GM13977 (cell line): ENCODE measurements around the gene SERPIND1.

Experiments used
- DNase-seq: peaks from one replicate; pipeline ENCODE4 v3.0.0; 2012; ENCODE audit warnings: low spot score
- in situ Hi-C: fragments of 300-500 bp; cut with MboI; formaldehyde crosslinking; loops from one replicate; pipeline ENCODE4 v1.12.0; 2022; ENCODE audit warnings: low sequenced_read_pairs, low pct_unique_long_range_greater_than_20kb, mixed read lengths, inconsistent platforms; ENCODE audit not compliant: unreplicated experiment
- TF ChIP-seq, protein P1 (sequence below): IDR thresholded peaks from 2 replicates; pipeline ENCODE4 v1.5.1; 2012; ENCODE audit warnings: mild to moderate bottlenecking, control low read depth; ENCODE audit not compliant: insufficient read depth; ENCODE audit errors: extremely low read depth, missing control alignments

SERPIND1 gene

DNA sequence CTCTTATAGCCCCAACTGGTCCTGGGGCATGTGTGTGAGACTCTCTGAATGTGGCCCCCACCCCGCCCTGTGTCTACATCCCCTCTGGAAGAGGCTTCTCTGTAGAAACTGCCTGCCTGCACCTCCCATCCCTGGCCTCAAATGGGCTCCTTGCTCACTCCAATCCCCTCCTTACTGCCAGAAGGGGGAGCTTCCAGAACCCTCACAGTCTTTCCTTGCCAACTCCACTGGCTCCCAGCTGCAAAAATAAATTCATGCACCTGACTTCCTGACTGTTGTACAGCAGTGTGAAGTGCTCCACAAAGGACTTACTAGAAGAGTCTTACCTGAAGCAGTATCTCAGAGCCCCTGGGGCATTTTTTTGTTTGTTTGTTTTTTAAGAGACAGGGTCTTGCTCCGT lies 15.2 kb upstream of the SERPIND1 start:
- in situ Hi-C loops, result no loop called here
- TF ChIP-seq, protein P1, sequence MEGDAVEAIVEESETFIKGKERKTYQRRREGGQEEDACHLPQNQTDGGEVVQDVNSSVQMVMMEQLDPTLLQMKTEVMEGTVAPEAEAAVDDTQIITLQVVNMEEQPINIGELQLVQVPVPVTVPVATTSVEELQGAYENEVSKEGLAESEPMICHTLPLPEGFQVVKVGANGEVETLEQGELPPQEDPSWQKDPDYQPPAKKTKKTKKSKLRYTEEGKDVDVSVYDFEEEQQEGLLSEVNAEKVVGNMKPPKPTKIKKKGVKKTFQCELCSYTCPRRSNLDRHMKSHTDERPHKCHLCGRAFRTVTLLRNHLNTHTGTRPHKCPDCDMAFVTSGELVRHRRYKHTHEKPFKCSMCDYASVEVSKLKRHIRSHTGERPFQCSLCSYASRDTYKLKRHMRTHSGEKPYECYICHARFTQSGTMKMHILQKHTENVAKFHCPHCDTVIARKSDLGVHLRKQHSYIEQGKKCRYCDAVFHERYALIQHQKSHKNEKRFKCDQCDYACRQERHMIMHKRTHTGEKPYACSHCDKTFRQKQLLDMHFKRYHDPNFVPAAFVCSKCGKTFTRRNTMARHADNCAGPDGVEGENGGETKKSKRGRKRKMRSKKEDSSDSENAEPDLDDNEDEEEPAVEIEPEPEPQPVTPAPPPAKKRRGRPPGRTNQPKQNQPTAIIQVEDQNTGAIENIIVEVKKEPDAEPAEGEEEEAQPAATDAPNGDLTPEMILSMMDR, result no peak
- DNase-seq, result no peak

DNA sequence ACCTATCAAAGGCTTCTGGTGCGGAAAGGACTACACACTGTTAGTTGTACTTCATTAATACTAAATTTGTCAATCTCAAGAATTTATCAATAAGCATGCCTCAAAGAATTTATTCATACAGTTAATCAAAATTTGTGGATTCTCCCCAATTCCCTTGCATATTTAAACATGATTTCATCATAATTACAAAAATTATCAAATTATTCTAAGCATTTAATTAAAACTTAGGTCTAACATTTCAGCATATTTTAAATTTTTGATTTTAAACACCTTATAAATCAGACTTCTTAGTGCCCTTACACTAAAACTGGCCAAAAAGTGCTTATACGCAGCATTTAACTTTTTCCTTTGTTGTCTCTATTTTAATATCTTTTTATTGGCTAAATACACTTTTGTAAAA lies 13.8 kb upstream of the SERPIND1 start:
- in situ Hi-C loops, result no loop called here
- no peak for DNase-seq
- TF ChIP-seq, protein P1, result no peak

DNA sequence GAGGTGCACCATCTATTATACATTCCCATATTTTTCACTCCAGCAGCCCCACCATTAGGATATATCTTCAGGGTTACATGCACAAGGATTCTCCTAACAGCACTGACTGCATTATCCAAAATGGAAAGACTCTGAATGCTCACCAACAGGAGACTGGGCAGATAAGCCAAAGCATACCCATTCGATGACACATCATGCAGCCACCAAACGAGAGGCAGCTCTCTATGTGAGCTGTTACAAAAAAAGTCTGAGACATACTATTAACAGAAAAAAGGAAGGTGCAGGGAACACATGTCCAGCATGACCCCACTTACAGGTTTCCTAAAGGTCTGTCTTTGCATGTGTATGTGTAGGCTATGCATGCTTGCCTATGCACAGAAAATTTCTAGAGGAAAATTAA lies 12.4 kb upstream of the SERPIND1 start:
- no peak for DNase-seq
- in situ Hi-C loops, result no loop called here
- TF ChIP-seq, protein P1, result no peak

DNA sequence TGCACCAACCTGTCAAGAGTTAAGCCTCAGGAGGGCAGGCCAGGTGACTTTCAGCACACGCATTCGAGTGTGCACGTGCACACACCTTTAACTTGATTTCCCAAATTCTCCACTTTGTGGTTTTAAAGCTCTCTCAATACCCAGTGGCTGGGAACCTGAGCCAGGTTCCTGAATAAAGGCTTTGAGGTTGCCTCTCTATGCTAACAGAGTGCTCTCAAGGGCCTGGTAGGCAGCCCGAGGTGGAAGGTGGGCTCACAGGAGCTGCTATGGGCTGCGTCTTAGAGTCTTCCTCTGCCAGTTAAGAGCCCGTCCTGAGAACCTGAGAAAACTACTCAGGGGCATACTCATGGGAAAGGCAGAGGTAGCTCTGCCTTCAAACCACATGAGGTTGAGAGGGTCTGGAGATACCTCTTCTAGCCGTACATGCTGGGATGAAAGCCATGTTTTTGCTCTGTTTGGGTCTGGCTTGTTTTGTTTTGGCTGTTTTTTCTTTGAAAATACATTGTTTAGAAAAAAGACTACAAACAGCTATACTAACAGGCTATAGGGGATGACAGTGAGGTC lies 11.6 kb upstream of the SERPIND1 start:
- in situ Hi-C loops, result no loop called here
- DNase-seq, result no peak
- TF ChIP-seq, protein P1, result no peak

DNA sequence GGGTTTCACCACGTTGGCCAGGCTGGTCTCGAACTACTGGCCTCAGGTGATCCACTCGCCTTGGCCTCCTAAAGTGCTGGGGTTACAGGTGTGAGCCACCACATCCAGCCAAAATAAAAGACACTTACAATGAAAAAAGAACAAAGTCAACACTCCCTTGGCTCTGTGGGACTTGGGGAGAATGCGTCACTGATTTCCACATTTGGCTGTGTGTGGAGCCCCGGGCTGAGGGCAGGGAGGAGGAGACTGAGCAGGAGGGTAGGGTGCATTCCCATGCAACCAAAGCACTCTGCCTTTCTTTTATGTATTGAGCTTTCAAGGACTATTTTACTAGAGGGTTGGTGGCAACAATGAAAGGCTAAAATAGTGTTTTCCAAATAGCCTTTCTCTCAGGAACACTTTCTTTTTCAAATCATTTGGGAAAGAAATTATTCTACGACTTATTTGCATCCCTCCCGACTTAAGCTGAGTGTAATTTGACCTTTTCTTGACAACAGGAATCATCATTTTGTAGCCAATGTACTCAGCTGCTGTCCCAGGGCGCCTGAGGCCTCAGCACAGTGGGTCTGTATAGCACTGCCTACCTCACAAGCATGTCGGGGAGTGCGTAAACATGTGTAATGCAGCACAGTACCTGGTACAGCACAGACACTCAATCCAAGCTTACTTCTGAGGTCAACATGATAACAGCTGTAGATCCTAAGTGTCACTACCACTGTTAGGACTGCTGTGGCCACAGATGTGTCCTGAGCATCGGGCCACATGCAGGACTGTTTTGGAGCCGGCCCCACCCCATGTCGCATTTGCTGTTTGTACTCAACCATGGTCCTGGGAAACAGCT lies 10.1 kb upstream of the SERPIND1 start:
- TF ChIP-seq, protein P1, result no peak
- in situ Hi-C loops, result no loop called here
- DNase-seq, result no peak

DNA sequence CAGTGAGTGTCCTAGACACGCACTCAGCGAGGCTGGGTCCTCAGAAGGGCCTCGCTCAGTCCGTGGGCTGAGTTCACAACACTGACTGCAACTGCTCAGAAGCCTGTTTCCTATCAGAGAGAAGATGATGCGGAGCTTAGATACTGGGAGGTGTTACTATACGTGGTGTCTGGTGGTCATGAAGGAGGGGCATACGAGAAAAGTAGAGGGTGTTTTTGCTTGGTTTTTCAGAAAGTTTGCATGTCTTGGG lies 9.5 kb upstream of the SERPIND1 start:
- DNase-seq, result no peak
- in situ Hi-C loops, result no loop called here

More for the DNA sequence above, 9.5 kb upstream of the SERPIND1 start:
- TF ChIP-seq, protein P1, result no peak
